NCI-H82 (cell line): ENCODE results near the gene ORC5.

Experiments
- DNase-seq: peaks from one replicate; lab custom pipeline; 2025; lab: John Stamatoyannopoulos, UW

Gene ORC5

DNA sequence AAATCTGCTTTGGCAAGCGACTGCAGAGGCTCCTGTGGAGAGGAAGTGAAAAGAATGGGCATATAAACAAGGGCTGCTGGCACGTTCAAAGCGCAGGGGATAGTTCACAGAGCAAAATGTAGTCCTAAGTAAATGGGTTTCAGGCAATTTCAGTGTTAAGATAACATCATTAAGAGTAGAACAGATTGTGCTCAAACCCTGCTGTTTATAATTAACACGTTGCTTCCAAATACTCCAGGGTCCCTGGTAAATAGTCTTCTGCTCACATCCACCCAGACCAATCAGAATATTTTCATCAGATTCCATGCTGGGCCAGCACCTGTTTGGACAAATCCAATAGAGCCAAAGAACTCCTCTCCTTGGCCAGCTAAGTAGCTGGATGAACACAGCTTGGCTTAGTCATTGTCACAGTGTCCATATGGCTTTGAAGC, 81.4 kb downstream of the ORC5 start:
- DNase-seq, result peak; percentile 86

GRCh38 chr7:104124893-104125477, 82.8 kb downstream of the ORC5 start:
- DNase-seq, result peak; percentile 79

DNA sequence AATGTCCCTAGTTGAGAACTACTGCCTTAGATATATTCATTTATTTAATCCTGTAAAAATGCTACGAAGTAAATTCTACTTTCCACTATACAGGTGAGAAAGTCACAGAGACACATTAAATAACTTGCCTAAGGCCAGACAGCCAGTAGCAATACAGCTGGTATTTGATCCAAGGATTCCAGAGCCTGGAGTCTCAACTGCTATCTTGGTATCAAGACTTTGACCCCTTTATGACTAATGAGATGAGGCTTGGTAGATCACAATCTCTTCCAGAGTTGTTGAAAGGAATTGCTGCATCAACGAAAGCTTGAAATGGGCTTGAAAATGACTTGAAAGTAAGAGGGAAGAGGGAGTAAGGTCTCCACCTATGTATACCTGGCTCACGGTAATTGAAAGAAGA, 83.3 kb downstream of the ORC5 start:
- peak; percentile 64 for DNase-seq

GRCh38 chr7:104123786-104124185, 84.0 kb downstream of the ORC5 start:
- DNase-seq, result no peak

- no peak for DNase-seq
Measured at GRCh38 chr7:104113788-104114187, 94.0 kb downstream of the ORC5 start.

DNA sequence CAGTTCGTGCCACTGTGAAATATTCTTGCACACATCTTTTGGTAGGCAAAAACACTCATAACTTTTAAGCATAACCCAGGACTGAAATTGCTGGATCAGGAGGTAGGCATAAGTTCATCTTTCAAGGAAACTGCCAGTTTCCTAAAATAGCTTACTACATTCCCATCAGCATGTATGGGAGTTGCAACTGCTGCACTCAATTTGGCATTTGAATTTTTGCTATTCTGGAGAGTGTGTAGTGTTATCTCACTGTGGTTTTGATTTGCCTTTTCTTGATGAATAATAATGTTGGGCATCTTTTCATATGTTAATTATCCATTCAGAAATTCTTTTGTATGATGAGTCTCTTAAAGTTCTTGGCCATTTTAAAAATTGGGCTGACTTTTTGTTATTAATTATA, 95.2 kb downstream of the ORC5 start:
- DNase-seq, result no peak

DNA sequence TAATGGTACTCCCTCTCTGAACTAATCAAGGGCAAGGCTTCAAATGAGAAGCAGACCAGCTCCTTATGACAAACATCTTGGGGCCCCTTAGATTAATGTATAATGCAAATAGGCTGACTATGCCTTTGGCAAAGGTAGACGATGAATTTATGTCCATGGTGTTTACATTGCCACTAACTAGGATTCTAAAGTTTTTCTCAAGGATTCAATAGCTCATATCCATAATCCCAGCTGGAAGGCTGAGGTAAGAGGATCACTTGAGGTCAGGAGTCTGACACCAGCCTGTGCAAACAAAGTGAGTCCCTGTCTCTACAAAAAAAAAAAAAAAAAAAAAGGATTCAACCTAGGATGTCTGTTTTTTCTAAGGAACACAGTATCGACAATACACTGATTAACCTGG, 96.5 kb downstream of the ORC5 start:
- DNase-seq, result peak; percentile 63

DNA sequence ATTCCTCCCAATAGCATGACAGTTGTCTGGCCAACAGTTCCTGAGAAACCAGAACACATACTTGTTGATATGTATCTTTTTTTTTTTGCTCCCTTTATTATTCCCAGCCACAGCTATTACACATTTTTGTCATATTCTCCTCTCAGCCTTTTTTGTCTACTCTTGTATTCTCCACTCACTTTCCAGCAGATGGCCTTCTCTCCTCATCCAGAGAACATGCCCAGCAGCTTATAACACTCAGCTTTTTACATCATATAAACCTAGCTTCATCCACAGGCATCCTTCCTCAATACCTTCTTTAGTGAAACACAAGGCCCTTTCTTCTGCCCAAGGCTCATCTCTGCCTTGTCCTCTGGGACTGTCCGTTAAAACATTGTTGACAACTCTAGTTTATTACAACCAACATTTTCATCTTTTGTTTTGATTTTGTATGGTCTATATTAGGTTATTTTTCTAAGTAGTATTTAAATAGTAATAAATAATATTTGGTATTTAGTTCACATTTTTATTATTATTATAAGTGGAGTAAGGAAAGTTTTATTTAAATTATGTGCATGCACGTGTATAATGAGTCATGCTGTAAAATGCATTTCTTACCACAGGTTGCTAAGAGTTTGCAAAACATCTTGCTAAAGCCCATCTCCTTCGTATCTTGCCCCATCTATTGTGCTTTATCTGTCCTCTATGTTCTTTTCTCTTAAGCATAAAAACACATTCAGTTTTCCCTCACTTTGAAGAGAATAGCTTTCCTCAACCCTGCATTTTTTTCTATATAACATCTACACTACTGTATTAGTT, 101.5 kb downstream of the ORC5 start:
- peak; percentile 17 for DNase-seq

DNA sequence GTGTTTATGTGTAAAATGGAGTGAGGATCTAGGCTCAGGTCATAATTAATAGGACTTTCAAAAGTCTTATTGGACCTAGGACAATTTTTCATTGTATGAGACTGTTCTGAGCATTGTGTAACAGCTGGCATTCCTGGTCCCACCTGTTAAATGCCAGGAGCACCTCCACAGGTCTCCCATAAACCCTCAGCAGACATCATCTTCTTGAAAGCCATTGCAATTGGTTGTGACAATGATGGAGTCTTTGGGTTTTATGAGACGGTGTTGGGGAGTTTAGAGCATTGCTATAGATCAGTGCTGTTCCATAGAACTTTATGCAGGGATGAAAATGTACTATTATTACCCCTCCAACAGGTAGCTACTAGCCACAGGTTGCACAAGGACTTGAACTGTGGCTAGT, 108.9 kb downstream of the ORC5 start:
- DNase-seq, result no peak

DNA sequence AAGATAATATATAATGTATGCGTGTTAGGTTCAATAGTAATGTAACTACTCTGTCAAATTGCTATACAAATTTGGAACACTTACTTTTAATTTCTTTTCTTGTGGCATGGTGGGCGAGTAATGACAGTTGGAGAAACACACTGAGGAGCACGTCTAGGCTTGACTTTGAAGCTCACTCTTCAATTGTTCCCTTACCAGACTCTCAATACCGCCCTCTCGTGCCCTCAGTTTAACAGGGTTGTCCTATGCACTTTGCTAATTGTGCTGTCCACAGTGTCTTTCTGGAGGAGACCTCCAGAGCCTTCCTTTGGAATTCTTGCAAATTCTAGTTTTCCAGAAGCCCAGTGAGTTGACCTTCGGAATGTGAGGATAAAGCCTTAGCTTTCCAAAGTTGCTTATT, 111.1 kb downstream of the ORC5 start:
- peak; percentile 51 for DNase-seq

DNA sequence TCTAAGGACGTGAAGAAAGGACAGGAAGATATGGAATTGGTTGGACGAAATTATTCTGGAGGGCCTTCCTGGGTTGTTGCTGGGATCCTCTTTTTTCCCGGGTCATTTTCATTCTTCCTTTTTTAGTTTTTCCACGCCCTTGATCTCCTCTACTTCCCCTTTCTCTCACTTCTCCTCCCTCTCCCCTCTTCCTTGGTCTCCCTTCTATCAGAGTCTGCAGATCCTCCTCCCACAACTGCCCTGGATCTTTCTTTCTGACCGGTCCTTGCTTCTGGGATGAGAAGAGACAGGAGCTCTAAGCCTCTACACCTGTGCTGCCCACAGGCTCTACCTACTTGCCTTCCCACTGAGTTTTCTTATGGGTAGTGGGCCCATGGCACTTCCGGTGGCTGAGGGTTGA, 114.7 kb downstream of the ORC5 start:
- no peak for DNase-seq

DNA sequence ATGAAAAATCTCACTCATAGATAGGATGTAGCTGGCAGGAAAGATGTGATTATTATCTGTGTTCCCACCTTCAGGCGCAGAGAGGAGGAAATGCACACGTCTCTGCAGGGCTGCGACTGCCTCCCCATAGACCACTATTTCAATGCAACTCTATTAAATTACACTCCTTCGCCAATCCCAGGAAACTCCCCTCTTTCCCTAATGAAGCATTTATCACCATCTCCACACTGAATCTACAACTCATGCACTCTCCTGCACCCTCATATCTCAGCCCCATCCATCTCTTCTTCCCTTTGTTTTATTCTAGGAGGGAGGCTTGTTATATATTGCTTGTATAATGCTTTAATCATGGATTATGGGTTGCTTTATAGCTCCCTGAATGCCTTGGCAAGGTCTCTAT, 116.6 kb downstream of the ORC5 start:
- DNase-seq, result no peak

- no peak for DNase-seq
Measured at GRCh38 chr7:104089612-104090011, 118.2 kb downstream of the ORC5 start.

- DNase-seq, result no peak
Measured at GRCh38 chr7:104089061-104089460, 118.8 kb downstream of the ORC5 start.
